Progenitor cell of endocrine pancreas (in vitro differentiated cells): Measurements from ENCODE around the gene MSANTD1. TPM values are rescaled to one million over a fixed set of nuclear protein-coding genes. Genes with fewer than 3 reads are reported as not detected.

Experiments
- DNase-seq: peaks from one replicate; pipeline ENCODE4 v3.0.0; 2021; ENCODE audit warnings: low spot score; ENCODE audit not compliant: unreplicated experiment
- H3K27ac Mint-ChIP-seq: 2 replicates; pipeline ENCODE4 v1.8.0; 2021; ENCODE audit warnings: mild to moderate bottlenecking, moderate library complexity, mixed read lengths
- H3K27me3 Mint-ChIP-seq: 2 replicates; pipeline ENCODE4 v1.8.0; 2021; ENCODE audit warnings: mixed read lengths
- H3K36me3 Mint-ChIP-seq: 2 replicates; pipeline ENCODE4 v1.8.0; 2022; ENCODE audit warnings: mixed read lengths; ENCODE audit not compliant: insufficient read depth
- H3K4me1 Mint-ChIP-seq: 2 replicates; pipeline ENCODE4 v1.8.0; 2021; ENCODE audit warnings: low read depth, mixed read lengths
- H3K4me3 Mint-ChIP-seq: 2 replicates; pipeline ENCODE4 v1.8.0; 2021; ENCODE audit warnings: low read depth, mild to moderate bottlenecking, moderate library complexity, mixed read lengths
- H3K9me3 Mint-ChIP-seq: 2 replicates; pipeline ENCODE4 v1.8.0; 2021; ENCODE audit warnings: low read depth, mixed read lengths
- CTCF ChIP-seq: fragments of 200-600 bp; sonication (generic); IDR thresholded peaks from one replicate; pipeline ENCODE4 v1.5.0; 2021; ENCODE audit warnings: antibody characterized with exemption, mild to moderate bottlenecking; ENCODE audit not compliant: unreplicated experiment
- long read RNA-seq: library from polyadenylated mRNA; unstranded; transcript quantifications from one replicate; pipeline ENCODE4 v2.0.0, GENCODE V29; 2020
- total RNA-seq: library from RNA; stranded (reverse); gene quantifications from 2 replicates; pipeline ENCODE4 v1.2.1, GENCODE V29; 2021

Gene MSANTD1
- total RNA-seq: 2.1 and 2.4 TPM in 2 replicates
- long read RNA-seq: 0 reads

- H3K27ac Mint-ChIP-seq: no peak within 1 kb of the TSS
- no peaks in the 10 kb centered on the region for H3K27me3 Mint-ChIP-seq
- peaks cover 3% of the 10 kb centered on the region for H3K4me1 Mint-ChIP-seq
- no peak within 1 kb of the TSS for H3K4me3 Mint-ChIP-seq
- no peaks in the 10 kb centered on the region for H3K36me3 Mint-ChIP-seq
- no peak for DNase-seq
- H3K9me3 Mint-ChIP-seq: no peaks in the 10 kb centered on the region
- TF ChIP-seq CTCF: no peak
These were observed at the start of gene MSANTD1 for GRCh38 chr4:3248811-3249661. MSANTD1 (plus strand) TSS chr4:3249159; CDS start chr4:3249223, 64 bp downstream.

- Mint-ChIP-seq H3K36me3 (peaks cover 9% of the 10 kb centered on the region), H3K9me3 (no peaks in the 10 kb centered on the region), H3K27ac (no peak overlapping the region), H3K4me1 (no peaks in the 10 kb centered on the region), H3K27me3 (no peaks in the 10 kb centered on the region), H3K4me3 (no peak overlapping the region)
- TF ChIP-seq CTCF: no peak
- no peak for DNase-seq
These were observed 49.1 kb upstream of the MSANTD1 start for GRCh38 chr4:3199653-3200422.

GRCh38 chr4:3200423-3201090 is 48.4 kb upstream of the MSANTD1 start:
- H3K27ac Mint-ChIP-seq: no peak overlapping the region
- H3K27me3 Mint-ChIP-seq: no peaks in the 10 kb centered on the region
- peaks cover 5% of the 10 kb centered on the region for H3K36me3 Mint-ChIP-seq
- no peaks in the 10 kb centered on the region for H3K4me1 Mint-ChIP-seq
- TF ChIP-seq CTCF: no peak
- H3K9me3 Mint-ChIP-seq: no peaks in the 10 kb centered on the region
- no peak overlapping the region for H3K4me3 Mint-ChIP-seq
- DNase-seq: no peak

- Mint-ChIP-seq H3K9me3 (no peaks in the 10 kb centered on the region), H3K27ac (no peak overlapping the region), H3K27me3 (no peaks in the 10 kb centered on the region), H3K4me3 (no peak overlapping the region), H3K4me1 (peaks cover 2% of the 10 kb centered on the region), H3K36me3 (peaks cover 9% of the 10 kb centered on the region)
- no peak for DNase-seq
- no peak for TF ChIP-seq CTCF
These were observed 46.9 kb upstream of the MSANTD1 start for GRCh38 chr4:3201718-3202702.
